ENCODE results near the gene ST6GAL1. TPM values are rescaled to one million over a fixed set of nuclear protein-coding genes. Genes with fewer than 3 reads are reported as not detected.

Gene ST6GAL1
- polyA plus RNA-seq, 3 donors, result 19.0 to 24.4 (median 20.5) TPM

GRCh38 chr3:186983659-186984058, 53.3 kb downstream of the ST6GAL1 start:
- Histone ChIP-seq H3K9ac (ENCODE audit: insufficient read depth, low read length, poor library complexity, severe bottlenecking) (no peak overlapping the region), H3K9me3 (replicated peaks in 1 of 2; ENCODE audit: control insufficient read depth in 1 of 2, insufficient read depth in 1 of 2, low read length in 2 of 2) (no peaks in the 10 kb centered on the region), H3K4me2 (replicated peaks; ENCODE audit: extremely low read depth, low read length, poor library complexity, severe bottlenecking) (no peak overlapping the region), H2AFZ (ENCODE audit: insufficient read depth, low read depth, low read length, poor library complexity, severe bottlenecking) (no peak overlapping the region), H3K36me3 (replicated peaks in 1 of 2; ENCODE audit: control insufficient read depth in 1 of 2, insufficient read depth in 2 of 2, low read length in 2 of 2) (peaks cover 6 to 30% of the 10 kb centered on the region in 2 donors), H3K4me3 (replicated peaks in 1 of 3; ENCODE audit: low read depth in 2 of 3, low read length in 3 of 3) (no peak overlapping the region), H3K27me3 (ENCODE audit: control insufficient read depth in 2 of 2, insufficient read depth in 2 of 2, low read length in 2 of 2) (no peaks in the 10 kb centered on the region), H3K79me2 (ENCODE audit: insufficient read depth, low read length) (no peaks in the 10 kb centered on the region), H4K20me1 (ENCODE audit: insufficient read depth, low read length) (no peaks in the 10 kb centered on the region), H3K27ac (ENCODE audit: low read depth in 1 of 2, low read length in 2 of 2) (no peak overlapping the region), H3K4me1 (ENCODE audit: control insufficient read depth in 1 of 2, insufficient read depth in 2 of 2, low read length in 2 of 2) (peaks cover 35 to 41% of the 10 kb centered on the region in 2 donors)
- no peak for DNase-seq
- H3K27me3 Mint-ChIP-seq (ENCODE audit: low read depth in 3 of 3), result no peaks in the 10 kb centered on the region
- peaks cover 41% of the 10 kb centered on the region for H3K4me1 Mint-ChIP-seq
- no peak for TF ChIP-seq CTCF (IDR thresholded peaks at IDR 0.05)
- peak overlapping the region in 1 of 7 donors; percentile 43 for H3K27ac Mint-ChIP-seq
- peaks cover 0 to 3% (median 1%) of the 10 kb centered on the region in 7 donors for H3K9me3 Mint-ChIP-seq
- intact Hi-C loops (cut with micrococcal nuclease), result no loop called here
- peaks cover 32 to 38% of the 10 kb centered on the region in 2 donors for H3K36me3 Mint-ChIP-seq
- WGBS (ENCODE audit: insufficient coverage), result 97% methylated on average over 2 of the region's 4 CpGs
- H3K4me3 Mint-ChIP-seq, result no peak overlapping the region

- Mint-ChIP-seq H3K9me3 (peaks cover 0 to 3% (median 1%) of the 10 kb centered on the region in 7 donors), H3K4me1 (peaks cover 45% of the 10 kb centered on the region), H3K4me3 (no peak overlapping the region), H3K27ac (peak overlapping the region in 3 of 7 donors; percentile 11 to 62 (median 43)), H3K36me3 (peaks cover 29 to 34% of the 10 kb centered on the region in 2 donors), H3K27me3 (ENCODE audit: low read depth in 3 of 3) (no peaks in the 10 kb centered on the region)
- H4K20me1 ChIP-seq (ENCODE audit: insufficient read depth, low read length), result no peaks in the 10 kb centered on the region
- no peak for TF ChIP-seq CTCF (IDR thresholded peaks at IDR 0.05)
- no peaks in the 10 kb centered on the region for H3K9me3 ChIP-seq (replicated peaks in 1 of 2; ENCODE audit: control insufficient read depth in 1 of 2, insufficient read depth in 1 of 2, low read length in 2 of 2)
- DNase-seq, result no peak
- H3K36me3 ChIP-seq (replicated peaks in 1 of 2; ENCODE audit: control insufficient read depth in 1 of 2, insufficient read depth in 2 of 2, low read length in 2 of 2), result peaks cover 6 to 26% of the 10 kb centered on the region in 2 donors
- H3K4me3 ChIP-seq (replicated peaks in 1 of 3; ENCODE audit: low read depth in 2 of 3, low read length in 3 of 3), result no peak overlapping the region
- no peak overlapping the region for H3K4me2 ChIP-seq (replicated peaks; ENCODE audit: extremely low read depth, low read length, poor library complexity, severe bottlenecking)
- no peak overlapping the region for H3K27ac ChIP-seq (ENCODE audit: low read depth in 1 of 2, low read length in 2 of 2)
- WGBS (ENCODE audit: insufficient coverage), result 99% methylated on average over 6 of the region's 6 CpGs
- intact Hi-C loops (cut with micrococcal nuclease), result no loop called here
- H2AFZ ChIP-seq (ENCODE audit: insufficient read depth, low read depth, low read length, poor library complexity, severe bottlenecking), result no peak overlapping the region
- no peaks in the 10 kb centered on the region for H3K79me2 ChIP-seq (ENCODE audit: insufficient read depth, low read length)
- peaks cover 39 to 41% of the 10 kb centered on the region in 2 donors for H3K4me1 ChIP-seq (ENCODE audit: control insufficient read depth in 1 of 2, insufficient read depth in 2 of 2, low read length in 2 of 2)
- no peaks in the 10 kb centered on the region for H3K27me3 ChIP-seq (ENCODE audit: control insufficient read depth in 2 of 2, insufficient read depth in 2 of 2, low read length in 2 of 2)
- H3K9ac ChIP-seq (ENCODE audit: insufficient read depth, low read length, poor library complexity, severe bottlenecking), result no peak overlapping the region
Measured at GRCh38 chr3:186984064-186984463, 53.7 kb downstream of the ST6GAL1 start.
